Right lobe of liver (tissue), 6 donors: Measurements from ENCODE around the gene NOS1AP. TPM values are rescaled to one million over a fixed set of nuclear protein-coding genes. Genes with fewer than 3 reads are reported as not detected.

Source experiments
- ATAC-seq, 4 donors: fragments of 200-7000 bp; cut with Tn5 transposase; one replicate each; pipeline ENCODE4 v1.9.1; 2020; ENCODE audit warnings: mild to moderate bottlenecking in 4 of 4, moderate library complexity in 4 of 4
- DNase-seq, 3 donors: peaks; one replicate each; pipeline ENCODE4 v3.0.0-alpha.2; 2020
- H3K27ac ChIP-seq, 3 donors: fragments of 200-600 bp; one replicate each; pipeline ENCODE4 v1.8.0; 2022
- H3K27me3 ChIP-seq, 2 donors: fragments of 200-600 bp; one replicate each; pipeline ENCODE4 v1.8.0; 2022
- H3K36me3 ChIP-seq, 4 donors: fragments of 200-600 bp; sonication (generic) in 1 of 4; one replicate each; pipeline versions ENCODE4 v1.5.1 to v1.8.0; 2017 to 2022; ENCODE audit warnings: control low read depth in 1 of 4
- H3K4me1 ChIP-seq, 4 donors: fragments of 200-600 bp; sonication (generic) in 1 of 4; one replicate each; pipeline versions ENCODE4 v1.5.1 to v1.8.0; 2017 to 2022; ENCODE audit warnings: control low read depth in 1 of 4
- H3K4me3 ChIP-seq, 3 donors: fragments of 200-600 bp; one replicate each; pipeline ENCODE4 v1.8.0; 2022
- H3K9me3 ChIP-seq, 4 donors: fragments of 200-600 bp; sonication (generic) in 1 of 4; one replicate each; pipeline versions ENCODE4 v1.5.1 to v1.8.0; 2017 to 2022; ENCODE audit warnings: control low read depth in 1 of 4
- CTCF ChIP-seq, 4 donors: fragments of 200-600 bp in 3 of 4; fragments of 450-650 bp in 1 of 4; IDR thresholded peaks; one replicate each; pipeline versions ENCODE4 v1.5.1 to v1.8.0; 2016 to 2022; ENCODE audit warnings: antibody characterized with exemption in 4 of 4, mild to moderate bottlenecking in 2 of 4
- POLR2A ChIP-seq: fragments of 450-650 bp; IDR thresholded peaks from one replicate; pipeline ENCODE4 v1.6.1; 2017; ENCODE audit warnings: antibody characterized with exemption, mild to moderate bottlenecking
- WGBS: methylation state at CpG from one replicate; pipeline ENCODE4 v1.1.6; 2018; ENCODE audit warnings: low coverage, low lambda C conversion rate; ENCODE audit not compliant: insufficient coverage; ENCODE audit errors: missing lambda C conversion rate; 5-methylcytosine and 5-hydroxymethylcytosine counted together
- intact Hi-C, 2 donors: fragments of 100-400 bp; cut with DNase I; formaldehyde crosslinking; loops; one replicate each; pipeline versions ENCODE4 v1.11.2 to v1.14.1; 2022
- total RNA-seq, 6 experiments: library from RNA; depleted of rRNA in 2 of 6; stranded (reverse); fragments of >200 nt in 2 of 6; fragmentation: NEBNext Ultra II Directional in 3 of 6; extraction: Animal tissue kit (Norgen Biotek cat#: 25700) in 3 of 6; gene quantifications; one replicate each; pipeline versions ENCODE4 v1.1.0 to v1.2.4, GENCODE V29; 2016 to 2023
- donor health status: DM: no; HTN: yes; CAD: no.
- donor health status: DM: no; HTN: no; CAD: no.
- donor health status: DM: no; HTN: no; CAD: no.
- donor health status: DM: no; HTN: yes; CAD: no.
- donor health status: DM: no; HTN: yes; CAD: no.

NOS1AP gene
- total RNA-seq, 6 experiments from 2014 or later = 4.7 to 24.8 (median 11.6) TPM

- WGBS = 43% methylated on average over 1 of the region's 2 CpGs
- Histone ChIP-seq H3K4me1 (peaks cover 0 to 83% (median 31%) of the 10 kb centered on the region in 4 donors), H3K36me3 (no peaks in the 10 kb centered on the region), H3K27me3 (no peaks in the 10 kb centered on the region), H3K4me3 (no peak overlapping the region), H3K27ac (peak overlapping the region in 2 of 3 donors; percentile 30 to 84), H3K9me3 (no peaks in the 10 kb centered on the region)
- intact Hi-C loops = no loop called here
- no peak for TF ChIP-seq CTCF (IDR thresholded peaks at IDR 0.05)
- TF ChIP-seq POLR2A = no peak
- ATAC-seq (no peak), DNase-seq (no peak)
Observed at GRCh38 chr1:162234571-162234970, 165.1 kb downstream of the NOS1AP start.

DNA sequence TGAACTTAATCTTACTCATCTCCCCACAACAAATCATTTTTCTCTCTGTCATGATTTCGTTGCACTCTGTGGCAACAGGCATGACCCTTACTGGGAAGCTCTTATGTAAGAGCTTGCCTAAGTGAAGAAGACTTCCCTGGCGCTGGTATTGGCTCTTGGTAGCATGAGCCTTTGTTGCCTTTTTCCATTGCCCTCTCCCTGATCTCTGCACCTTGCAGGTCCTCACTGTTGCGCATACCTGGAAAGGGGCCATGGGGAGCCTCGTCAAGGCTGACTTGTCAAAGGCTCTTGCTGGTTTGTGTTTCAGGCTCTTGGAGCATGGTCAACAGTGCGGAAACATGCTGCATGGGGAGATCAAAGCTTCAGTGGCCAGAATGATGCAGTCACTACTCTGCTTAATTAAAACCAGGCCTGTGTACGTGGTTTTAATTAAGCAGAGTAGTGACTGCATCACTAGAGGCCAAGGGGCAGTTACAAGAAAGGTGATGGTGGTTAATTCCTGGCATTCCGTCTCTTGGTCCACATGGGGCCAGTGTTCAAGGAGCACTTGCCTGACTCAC lies 165.8 kb downstream of the NOS1AP start:
- 37% methylated on average over 7 of the region's 7 CpGs for WGBS
- H3K27ac ChIP-seq = peak overlapping the region in 2 of 3 donors; percentile 30 to 84
- peak; percentile 81 to 97 (median 95) for DNase-seq

DNA sequence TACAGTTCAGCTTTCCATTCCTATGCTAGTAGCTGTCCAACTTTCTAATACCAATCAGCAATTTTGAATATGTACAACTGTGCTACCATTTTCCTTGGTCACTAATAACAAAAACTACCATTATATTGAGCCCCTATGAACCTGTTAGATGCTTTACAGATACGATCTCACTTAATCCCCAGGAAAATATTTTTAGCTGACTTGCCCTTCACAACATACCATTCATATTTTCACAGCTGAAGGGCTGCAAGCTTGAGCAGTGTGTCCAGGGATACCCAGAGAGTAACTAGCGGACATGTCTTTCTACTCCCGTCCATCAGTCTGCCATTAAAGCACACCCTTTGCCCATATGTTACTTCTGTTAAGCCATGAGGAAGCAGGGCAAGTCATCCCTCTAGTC lies 166.7 kb downstream of the NOS1AP start:
- no peak overlapping the region for H3K4me3 ChIP-seq
- intact Hi-C loops = no loop called here
- 90% methylated on average over 2 of the region's 3 CpGs for WGBS
- no peak for ATAC-seq
- TF ChIP-seq POLR2A (no peak), CTCF (IDR thresholded peaks at IDR 0.05) (no peak)
- H3K9me3 ChIP-seq = no peaks in the 10 kb centered on the region
- H3K27ac ChIP-seq = peak overlapping the region in 2 of 3 donors; percentile 23 to 84
- no peaks in the 10 kb centered on the region for H3K36me3 ChIP-seq
- H3K27me3 ChIP-seq = no peaks in the 10 kb centered on the region
- H3K4me1 ChIP-seq = peaks cover 0 to 71% (median 28%) of the 10 kb centered on the region in 4 donors
- no peak for DNase-seq

More for the DNA sequence above, 165.8 kb downstream of the NOS1AP start:
- no peaks in the 10 kb centered on the region for H3K27me3 ChIP-seq
- intact Hi-C loops = no loop called here
- ATAC-seq = peak; percentile 73 to 89 (median 76)
- no peaks in the 10 kb centered on the region for H3K9me3 ChIP-seq
- TF ChIP-seq CTCF (IDR thresholded peaks at IDR 0.05) = no peak
- no peak for TF ChIP-seq POLR2A
- no peak overlapping the region for H3K4me3 ChIP-seq
- H3K36me3 ChIP-seq = no peaks in the 10 kb centered on the region
- H3K4me1 ChIP-seq = peaks cover 0 to 79% (median 29%) of the 10 kb centered on the region in 4 donors

GRCh38 chr1:162236618-162237017 lies 167.1 kb downstream of the NOS1AP start:
- TF ChIP-seq CTCF (IDR thresholded peaks at IDR 0.05) = no peak
- TF ChIP-seq POLR2A = no peak
- H3K27me3 ChIP-seq = no peaks in the 10 kb centered on the region
- intact Hi-C loops = no loop called here
- ATAC-seq (peak in 3 of 4 donors; percentile 15 to 54 (median 32)), DNase-seq (no peak)
- H3K4me1 ChIP-seq = peaks cover 0 to 66% (median 26%) of the 10 kb centered on the region in 4 donors
- H3K27ac ChIP-seq = peak overlapping the region; percentile 15 to 84 (median 23)
- H3K4me3 ChIP-seq = no peak overlapping the region
- WGBS = 63% methylated on average over 2 of the region's 2 CpGs
- H3K9me3 ChIP-seq = no peaks in the 10 kb centered on the region
- no peaks in the 10 kb centered on the region for H3K36me3 ChIP-seq
